Measurements from ENCODE around the gene CYBA. TPM values are rescaled to one million over a fixed set of nuclear protein-coding genes. Genes with fewer than 3 reads are reported as not detected.

Gene CYBA
- polyA plus RNA-seq, 1 donor (not counting 4 experiments of a cell fraction or from before 2014, with no cell fraction given), result 4.4 TPM

DNA sequence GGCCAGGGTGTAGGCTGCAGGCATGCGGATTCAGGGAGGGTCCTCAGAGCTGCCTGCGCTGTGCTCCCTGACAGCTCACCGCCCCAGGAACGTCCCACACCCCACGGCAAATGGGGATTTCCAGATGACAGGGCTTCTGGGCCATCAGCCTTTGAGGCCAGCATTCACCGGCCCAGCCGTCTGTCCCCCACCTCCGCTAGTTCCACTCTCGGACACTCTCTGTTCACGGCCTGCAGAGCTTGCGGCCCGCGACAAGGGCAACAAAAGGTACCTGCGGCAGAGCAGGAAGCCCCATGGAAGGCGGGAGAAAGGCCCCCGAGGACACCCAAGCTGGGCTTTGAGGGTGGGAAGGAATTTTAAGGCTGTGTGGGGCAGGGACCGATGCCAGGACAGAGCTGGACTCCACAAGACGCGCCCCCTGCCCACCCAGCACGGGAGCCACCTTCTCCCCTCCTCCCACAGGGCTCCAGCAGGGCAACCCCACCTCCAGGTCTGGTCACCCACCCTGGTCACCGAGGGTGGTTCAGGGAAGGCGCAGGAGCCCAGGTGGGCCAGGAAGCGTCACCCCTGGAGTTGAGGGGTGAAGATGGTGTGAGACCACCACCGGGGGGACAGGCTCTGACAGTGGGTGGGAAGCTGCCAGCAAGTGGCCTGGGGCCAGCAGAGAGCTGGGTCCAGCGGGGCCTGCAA is 5.6 kb upstream of the CYBA start:
- Histone ChIP-seq H3K9me3 (ENCODE audit: control insufficient read depth, low read depth, low read length) (no peaks in the 10 kb centered on the region), H3K36me3 (ENCODE audit: control insufficient read depth in 2 of 2, extremely low read depth in 1 of 2, insufficient read depth in 2 of 2, low read length in 2 of 2) (peaks cover 46 to 49% of the 10 kb centered on the region in 2 experiments), H3K27ac (ENCODE audit: control insufficient read depth, insufficient read depth, low read length) (no peak overlapping the region)

DNA sequence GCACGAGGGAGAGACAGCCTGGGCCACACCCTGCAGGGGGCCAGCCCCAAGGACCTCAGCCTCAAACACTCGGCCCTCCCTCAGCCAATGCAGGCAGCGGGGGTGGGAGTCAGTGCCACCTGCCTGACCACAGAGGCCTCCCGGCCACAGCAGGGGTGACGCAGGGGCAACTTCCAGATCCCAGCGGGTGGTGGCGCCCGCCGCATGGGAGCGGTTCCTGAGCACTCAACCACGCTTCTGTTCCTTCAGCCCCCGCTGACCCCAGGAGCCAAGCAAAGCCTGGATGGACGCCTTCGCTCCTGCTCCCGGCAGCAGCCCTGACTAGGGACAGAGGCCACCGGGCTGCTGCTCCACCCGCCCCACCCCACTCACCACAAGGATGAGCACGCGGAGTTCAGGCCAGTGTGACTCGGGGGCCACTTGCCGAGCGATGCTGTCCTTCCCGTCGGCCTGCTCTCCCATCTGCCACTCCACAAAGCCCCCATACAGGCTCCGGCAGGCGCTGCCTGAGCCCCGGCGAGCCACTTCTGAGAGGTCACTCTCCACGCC is 5.0 kb upstream of the CYBA start:
- Histone ChIP-seq H4K20me1 (ENCODE audit: control insufficient read depth, extremely low read depth, insufficient read depth, low read length) (peaks cover 22% of the 10 kb centered on the region), H3K4me3 (ENCODE audit: control insufficient read depth in 2 of 3, extremely low read depth in 1 of 3, insufficient read depth in 2 of 3, low read depth in 1 of 3, low read length in 3 of 3) (no peak overlapping the region), H3K36me3 (ENCODE audit: control insufficient read depth in 2 of 2, extremely low read depth in 1 of 2, insufficient read depth in 2 of 2, low read length in 2 of 2) (peaks cover 48 to 49% of the 10 kb centered on the region in 2 experiments), H2AFZ (ENCODE audit: control insufficient read depth, low read length) (no peak overlapping the region), H3K79me2 (ENCODE audit: control insufficient read depth, insufficient read depth, low read length) (peaks cover 37% of the 10 kb centered on the region), H3K9ac (ENCODE audit: control insufficient read depth, extremely low read depth, insufficient read depth, low read length) (no peak overlapping the region), H3K9me3 (ENCODE audit: control insufficient read depth, low read depth, low read length) (no peaks in the 10 kb centered on the region), H3K9me1 (ENCODE audit: control insufficient read depth, extremely low read depth, insufficient read depth, low read length) (no peaks in the 10 kb centered on the region), H3K27ac (ENCODE audit: control insufficient read depth, insufficient read depth, low read length) (no peak overlapping the region), H3K27me3 (ENCODE audit: control insufficient read depth, extremely low read depth, insufficient read depth, low read length) (no peaks in the 10 kb centered on the region), H3K4me1 (ENCODE audit: control insufficient read depth, extremely low read depth, insufficient read depth, low read length) (no peaks in the 10 kb centered on the region), H3K4me2 (ENCODE audit: control insufficient read depth, extremely low read depth, insufficient read depth, low read depth, low read length) (no peak overlapping the region)
- TF ChIP-seq, protein P1, sequence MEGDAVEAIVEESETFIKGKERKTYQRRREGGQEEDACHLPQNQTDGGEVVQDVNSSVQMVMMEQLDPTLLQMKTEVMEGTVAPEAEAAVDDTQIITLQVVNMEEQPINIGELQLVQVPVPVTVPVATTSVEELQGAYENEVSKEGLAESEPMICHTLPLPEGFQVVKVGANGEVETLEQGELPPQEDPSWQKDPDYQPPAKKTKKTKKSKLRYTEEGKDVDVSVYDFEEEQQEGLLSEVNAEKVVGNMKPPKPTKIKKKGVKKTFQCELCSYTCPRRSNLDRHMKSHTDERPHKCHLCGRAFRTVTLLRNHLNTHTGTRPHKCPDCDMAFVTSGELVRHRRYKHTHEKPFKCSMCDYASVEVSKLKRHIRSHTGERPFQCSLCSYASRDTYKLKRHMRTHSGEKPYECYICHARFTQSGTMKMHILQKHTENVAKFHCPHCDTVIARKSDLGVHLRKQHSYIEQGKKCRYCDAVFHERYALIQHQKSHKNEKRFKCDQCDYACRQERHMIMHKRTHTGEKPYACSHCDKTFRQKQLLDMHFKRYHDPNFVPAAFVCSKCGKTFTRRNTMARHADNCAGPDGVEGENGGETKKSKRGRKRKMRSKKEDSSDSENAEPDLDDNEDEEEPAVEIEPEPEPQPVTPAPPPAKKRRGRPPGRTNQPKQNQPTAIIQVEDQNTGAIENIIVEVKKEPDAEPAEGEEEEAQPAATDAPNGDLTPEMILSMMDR (optimal IDR thresholded peaks at IDR 0.05 in 1 of 3, IDR thresholded peaks at IDR 0.05 in 1 of 3, conservative IDR thresholded peaks at IDR 0.05 in 1 of 3; ENCODE audit: extremely low read depth in 1 of 3, insufficient read depth in 2 of 3, low read length in 3 of 3), result no peak
- TF ChIP-seq EZH2 (IDR thresholded peaks at IDR 0.05; ENCODE audit: low read length), result no peak
- no peak for DNase-seq (ENCODE audit: low read depth, low spot score)
- FAIRE-seq, result no peak
- dilution Hi-C loops (cut with MboI; ENCODE audit: extremely low pct_ligation_motif_present, low sequenced_read_pairs), result loop anchor here (25.0 kb wide), 1 partner anchor 106 kb away; no protein-coding TSS in a partner anchor

More for the DNA sequence above, 5.6 kb upstream of the CYBA start:
- TF ChIP-seq, protein P1 (optimal IDR thresholded peaks at IDR 0.05 in 1 of 3, IDR thresholded peaks at IDR 0.05 in 1 of 3, conservative IDR thresholded peaks at IDR 0.05 in 1 of 3; ENCODE audit: extremely low read depth in 1 of 3, insufficient read depth in 2 of 3, low read length in 3 of 3), result no peak
- TF ChIP-seq EZH2 (IDR thresholded peaks at IDR 0.05; ENCODE audit: low read length), result no peak
- dilution Hi-C loops (cut with MboI; ENCODE audit: extremely low pct_ligation_motif_present, low sequenced_read_pairs), result loop anchor here (25.0 kb wide), 1 partner anchor 106 kb away; no protein-coding TSS in a partner anchor
- no peaks in the 10 kb centered on the region for H3K27me3 ChIP-seq (ENCODE audit: control insufficient read depth, extremely low read depth, insufficient read depth, low read length)
- no peak overlapping the region for H3K4me2 ChIP-seq (ENCODE audit: control insufficient read depth, extremely low read depth, insufficient read depth, low read depth, low read length)
- no peak overlapping the region for H3K9ac ChIP-seq (ENCODE audit: control insufficient read depth, extremely low read depth, insufficient read depth, low read length)
- no peak overlapping the region for H2AFZ ChIP-seq (ENCODE audit: control insufficient read depth, low read length)
- H4K20me1 ChIP-seq (ENCODE audit: control insufficient read depth, extremely low read depth, insufficient read depth, low read length), result peaks cover 22% of the 10 kb centered on the region
- peaks cover 6% of the 10 kb centered on the region for H3K4me1 ChIP-seq (ENCODE audit: control insufficient read depth, extremely low read depth, insufficient read depth, low read length)
- DNase-seq (ENCODE audit: low read depth, low spot score) (no peak), FAIRE-seq (no peak)
- H3K9me1 ChIP-seq (ENCODE audit: control insufficient read depth, extremely low read depth, insufficient read depth, low read length), result no peaks in the 10 kb centered on the region
- peaks cover 44% of the 10 kb centered on the region for H3K79me2 ChIP-seq (ENCODE audit: control insufficient read depth, insufficient read depth, low read length)
- no peak overlapping the region for H3K4me3 ChIP-seq (ENCODE audit: control insufficient read depth in 2 of 3, extremely low read depth in 1 of 3, insufficient read depth in 2 of 3, low read depth in 1 of 3, low read length in 3 of 3)
